Ishikawa (cell line): Measurements from ENCODE around the gene MT1M.

ENCODE experiments used
- CEBPB ChIP-seq: IDR thresholded peaks from 2 replicates; pipeline ENCODE4 v1.6.1; 2012
- EGR1 ChIP-seq: IDR thresholded peaks from 2 replicates; pipeline ENCODE4 v1.6.1; 2012
- EP300 ChIP-seq: IDR thresholded peaks from 2 replicates; pipeline ENCODE4 v1.6.1; 2012; ENCODE audit warnings: borderline replicate concordance
- FOXM1 ChIP-seq: IDR thresholded peaks from 2 replicates; pipeline ENCODE4 v1.6.1; 2012; ENCODE audit warnings: low read depth, borderline replicate concordance
- NFIC ChIP-seq: IDR thresholded peaks from 2 replicates; pipeline ENCODE4 v1.6.1; 2012
- RAD21 ChIP-seq: IDR thresholded peaks from 2 replicates; pipeline ENCODE4 v1.6.1; 2012; ENCODE audit warnings: low read depth
- TAF1 ChIP-seq: IDR thresholded peaks from 2 replicates; pipeline ENCODE4 v1.6.1; 2012; ENCODE audit warnings: low read depth, mild to moderate bottlenecking
- TCF12 ChIP-seq: IDR thresholded peaks from 2 replicates; pipeline ENCODE4 v1.6.1; 2012; ENCODE audit warnings: low read depth
- TEAD4 ChIP-seq: IDR thresholded peaks from 2 replicates; pipeline ENCODE4 v1.6.1; 2012
- YY1 ChIP-seq: IDR thresholded peaks from 2 replicates; pipeline ENCODE4 v1.6.1; 2012; ENCODE audit warnings: low read depth
- ZBTB7A ChIP-seq: IDR thresholded peaks from 2 replicates; pipeline ENCODE4 v1.6.1; 2012; ENCODE audit warnings: low read depth
- TF ChIP-seq, protein P1 (sequence below): IDR thresholded peaks from 2 replicates; pipeline ENCODE4 v1.6.1; 2012; ENCODE audit warnings: low read depth, mild to moderate bottlenecking
- TF ChIP-seq, protein P2 (sequence below): IDR thresholded peaks from 2 replicates; pipeline ENCODE4 v1.6.1; 2012
- TF ChIP-seq, protein P3 (sequence below): IDR thresholded peaks from 2 replicates; pipeline ENCODE4 v1.6.1; 2012

DNA sequence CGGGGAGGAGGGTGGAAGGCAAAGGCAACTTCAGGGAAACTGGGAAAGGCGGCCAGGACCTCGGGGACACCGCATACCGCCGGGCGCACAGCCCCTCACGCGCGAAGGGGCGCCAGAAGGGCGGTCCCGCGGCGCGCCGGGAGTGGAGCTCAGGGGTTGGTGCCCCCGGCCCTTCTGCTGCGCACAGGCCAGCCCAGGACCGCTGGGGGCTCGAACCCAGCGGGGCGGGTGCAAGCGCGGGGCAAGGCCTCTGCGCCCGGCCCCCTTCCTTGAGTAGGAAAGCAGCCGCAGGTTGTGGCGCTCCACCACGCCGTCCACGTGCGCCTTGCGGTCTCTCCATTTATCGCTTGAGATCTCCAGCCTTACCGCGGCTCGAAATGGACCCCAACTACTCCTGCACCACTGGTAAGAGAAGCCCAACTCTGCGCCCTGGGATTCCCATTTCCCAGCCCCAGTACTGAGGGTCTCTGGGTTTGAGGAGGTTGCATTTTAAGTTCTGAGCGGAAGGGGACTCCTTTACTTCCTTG lies 3.0 kb downstream of the MT1M start:
- TF ChIP-seq EP300, result no peak
- TF ChIP-seq TAF1, result no peak
- TF ChIP-seq TCF12, result no peak
- TF ChIP-seq, protein P1, sequence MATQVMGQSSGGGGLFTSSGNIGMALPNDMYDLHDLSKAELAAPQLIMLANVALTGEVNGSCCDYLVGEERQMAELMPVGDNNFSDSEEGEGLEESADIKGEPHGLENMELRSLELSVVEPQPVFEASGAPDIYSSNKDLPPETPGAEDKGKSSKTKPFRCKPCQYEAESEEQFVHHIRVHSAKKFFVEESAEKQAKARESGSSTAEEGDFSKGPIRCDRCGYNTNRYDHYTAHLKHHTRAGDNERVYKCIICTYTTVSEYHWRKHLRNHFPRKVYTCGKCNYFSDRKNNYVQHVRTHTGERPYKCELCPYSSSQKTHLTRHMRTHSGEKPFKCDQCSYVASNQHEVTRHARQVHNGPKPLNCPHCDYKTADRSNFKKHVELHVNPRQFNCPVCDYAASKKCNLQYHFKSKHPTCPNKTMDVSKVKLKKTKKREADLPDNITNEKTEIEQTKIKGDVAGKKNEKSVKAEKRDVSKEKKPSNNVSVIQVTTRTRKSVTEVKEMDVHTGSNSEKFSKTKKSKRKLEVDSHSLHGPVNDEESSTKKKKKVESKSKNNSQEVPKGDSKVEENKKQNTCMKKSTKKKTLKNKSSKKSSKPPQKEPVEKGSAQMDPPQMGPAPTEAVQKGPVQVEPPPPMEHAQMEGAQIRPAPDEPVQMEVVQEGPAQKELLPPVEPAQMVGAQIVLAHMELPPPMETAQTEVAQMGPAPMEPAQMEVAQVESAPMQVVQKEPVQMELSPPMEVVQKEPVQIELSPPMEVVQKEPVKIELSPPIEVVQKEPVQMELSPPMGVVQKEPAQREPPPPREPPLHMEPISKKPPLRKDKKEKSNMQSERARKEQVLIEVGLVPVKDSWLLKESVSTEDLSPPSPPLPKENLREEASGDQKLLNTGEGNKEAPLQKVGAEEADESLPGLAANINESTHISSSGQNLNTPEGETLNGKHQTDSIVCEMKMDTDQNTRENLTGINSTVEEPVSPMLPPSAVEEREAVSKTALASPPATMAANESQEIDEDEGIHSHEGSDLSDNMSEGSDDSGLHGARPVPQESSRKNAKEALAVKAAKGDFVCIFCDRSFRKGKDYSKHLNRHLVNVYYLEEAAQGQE, result no peak
- TF ChIP-seq, protein P2, sequence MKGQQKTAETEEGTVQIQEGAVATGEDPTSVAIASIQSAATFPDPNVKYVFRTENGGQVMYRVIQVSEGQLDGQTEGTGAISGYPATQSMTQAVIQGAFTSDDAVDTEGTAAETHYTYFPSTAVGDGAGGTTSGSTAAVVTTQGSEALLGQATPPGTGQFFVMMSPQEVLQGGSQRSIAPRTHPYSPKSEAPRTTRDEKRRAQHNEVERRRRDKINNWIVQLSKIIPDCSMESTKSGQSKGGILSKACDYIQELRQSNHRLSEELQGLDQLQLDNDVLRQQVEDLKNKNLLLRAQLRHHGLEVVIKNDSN, result no peak
- no peak for TF ChIP-seq YY1
- TF ChIP-seq TEAD4, result no peak
- TF ChIP-seq CEBPB, result no peak
- no peak for TF ChIP-seq RAD21
- TF ChIP-seq FOXM1, result no peak
- TF ChIP-seq, protein P3, sequence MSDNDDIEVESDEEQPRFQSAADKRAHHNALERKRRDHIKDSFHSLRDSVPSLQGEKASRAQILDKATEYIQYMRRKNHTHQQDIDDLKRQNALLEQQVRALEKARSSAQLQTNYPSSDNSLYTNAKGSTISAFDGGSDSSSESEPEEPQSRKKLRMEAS, result no peak
- TF ChIP-seq NFIC, result no peak
- no peak for TF ChIP-seq EGR1
- TF ChIP-seq ZBTB7A, result no peak
